Duodenal mucosa (tissue), 2 donors: ENCODE measurements around the gene SEC14L5.
"Not testable (repeated sequence)": the region's sequence is repeated elsewhere in the genome, so short reads cannot be mapped to it uniquely, and the experiment has no call there.

ENCODE experiments used
- H3K27ac ChIP-seq: one replicate; pipeline ENCODE4 v1.7.0; 2013; ENCODE audit warnings: low read depth, low read length
- H3K27me3 ChIP-seq, 2 donors: one replicate each; pipeline ENCODE4 v1.7.0; 2013; ENCODE audit warnings: low read length in 2 of 2, control low read depth in 1 of 2; ENCODE audit not compliant: insufficient read depth in 2 of 2, control insufficient read depth in 1 of 2
- H3K36me3 ChIP-seq, 2 donors: one replicate each; pipeline ENCODE4 v1.7.0; 2013; ENCODE audit warnings: low read length in 2 of 2, control low read depth in 1 of 2; ENCODE audit not compliant: insufficient read depth in 2 of 2, control insufficient read depth in 1 of 2
- H3K4me1 ChIP-seq, 2 donors: one replicate each; pipeline ENCODE4 v1.7.0; 2013; ENCODE audit warnings: low read length in 2 of 2, control low read depth in 1 of 2; ENCODE audit not compliant: insufficient read depth in 2 of 2, control insufficient read depth in 1 of 2
- H3K4me3 ChIP-seq, 2 donors: one replicate each; pipeline ENCODE4 v1.7.0; 2013; ENCODE audit warnings: low read length in 2 of 2, low read depth in 1 of 2
- H3K9ac ChIP-seq, 2 donors: one replicate each; pipeline ENCODE4 v1.7.0; 2013; ENCODE audit warnings: low read length in 2 of 2, low read depth in 1 of 2
- H3K9me3 ChIP-seq, 2 donors: one replicate each; pipeline ENCODE4 v1.7.0; 2013; ENCODE audit warnings: low read length in 2 of 2, control low read depth in 1 of 2; ENCODE audit not compliant: control insufficient read depth in 1 of 2

Gene SEC14L5

DNA sequence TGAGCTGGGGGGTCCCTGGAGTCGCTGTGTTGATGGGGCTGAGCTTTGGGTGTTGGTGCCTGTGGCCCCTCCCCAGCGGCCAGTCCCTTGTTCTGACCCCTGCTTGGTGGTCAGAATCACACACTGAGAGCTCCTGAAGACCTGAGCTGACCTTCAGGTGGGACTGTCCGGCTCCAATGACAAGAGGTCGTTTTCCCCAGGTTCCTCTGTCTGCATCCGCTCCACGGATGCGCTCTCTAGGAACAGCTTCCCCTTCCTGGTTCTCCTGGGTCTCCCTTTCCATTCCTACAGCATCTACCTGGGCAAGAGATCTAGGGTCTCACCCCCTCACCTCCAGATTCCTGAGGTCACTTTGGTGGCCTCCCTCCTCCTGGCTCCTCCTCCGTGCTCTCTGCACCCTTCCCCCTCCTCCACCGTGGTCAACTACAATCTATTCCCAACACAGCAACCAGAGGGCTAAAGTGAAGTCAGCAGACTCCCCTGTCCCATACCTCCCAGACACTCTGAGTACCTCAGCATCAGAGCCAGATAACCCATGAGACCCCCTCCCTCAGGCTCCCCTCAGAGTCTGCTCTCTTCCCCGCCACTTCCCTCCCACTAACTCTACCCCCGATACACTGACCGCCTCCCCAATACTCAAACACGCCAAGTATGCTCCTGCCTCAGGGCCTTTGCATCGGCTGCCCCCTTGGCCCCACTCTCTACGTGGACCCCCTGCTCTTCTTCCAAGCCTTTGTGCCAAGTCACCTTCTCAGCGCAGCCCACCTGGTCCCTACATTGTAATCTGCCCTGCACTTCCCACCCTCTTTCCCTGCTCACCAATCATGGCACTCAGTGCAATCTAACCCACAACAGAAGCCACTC, 9.0 kb upstream of the SEC14L5 start:
- H3K36me3 ChIP-seq = no peaks in the 10 kb centered on the region
- peaks cover 15 to 18% of the 10 kb centered on the region in 2 donors for H3K4me1 ChIP-seq
- no peak overlapping the region for H3K4me3 ChIP-seq
- no peaks in the 10 kb centered on the region for H3K9me3 ChIP-seq
- no peak overlapping the region for H3K9ac ChIP-seq
- H3K27me3 ChIP-seq = peaks cover 0 to 2% of the 10 kb centered on the region in 2 donors
- H3K27ac ChIP-seq = no peak overlapping the region

DNA sequence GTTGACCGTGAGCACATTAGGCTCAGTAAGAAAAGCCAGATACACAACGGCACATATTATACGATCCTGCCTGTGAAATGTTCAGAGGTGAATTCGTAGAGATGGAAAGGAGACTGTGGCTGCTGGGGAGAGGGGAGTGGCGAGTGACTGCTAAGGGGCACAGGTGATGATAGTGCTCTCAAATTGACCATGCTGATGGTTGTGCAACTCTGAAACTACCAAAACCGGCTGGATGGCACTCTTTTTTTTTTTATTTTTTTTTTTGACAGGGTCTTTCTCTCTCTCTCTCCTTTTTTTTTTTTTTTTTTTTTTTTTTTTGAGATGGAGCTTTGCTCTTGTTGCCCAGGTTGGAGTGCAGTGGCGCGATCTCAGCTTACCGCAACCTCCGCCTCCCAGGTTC, 8.1 kb upstream of the SEC14L5 start:
- Histone ChIP-seq H3K27me3 (peaks cover 0 to 2% of the 10 kb centered on the region in 2 donors), H3K27ac (no peak overlapping the region), H3K4me1 (peaks cover 11 to 12% of the 10 kb centered on the region in 2 donors), H3K4me3 (no peak overlapping the region), H3K36me3 (no peaks in the 10 kb centered on the region), H3K9ac (no peak overlapping the region), H3K9me3 (no peaks in the 10 kb centered on the region)

GRCh38 chr16:4951583-4951982, 6.5 kb upstream of the SEC14L5 start:
- not testable (repeated sequence) for H3K9ac ChIP-seq, H3K36me3 ChIP-seq, H3K4me3 ChIP-seq, H3K27me3 ChIP-seq, H3K9me3 ChIP-seq, H3K4me1 ChIP-seq, H3K27ac ChIP-seq

DNA sequence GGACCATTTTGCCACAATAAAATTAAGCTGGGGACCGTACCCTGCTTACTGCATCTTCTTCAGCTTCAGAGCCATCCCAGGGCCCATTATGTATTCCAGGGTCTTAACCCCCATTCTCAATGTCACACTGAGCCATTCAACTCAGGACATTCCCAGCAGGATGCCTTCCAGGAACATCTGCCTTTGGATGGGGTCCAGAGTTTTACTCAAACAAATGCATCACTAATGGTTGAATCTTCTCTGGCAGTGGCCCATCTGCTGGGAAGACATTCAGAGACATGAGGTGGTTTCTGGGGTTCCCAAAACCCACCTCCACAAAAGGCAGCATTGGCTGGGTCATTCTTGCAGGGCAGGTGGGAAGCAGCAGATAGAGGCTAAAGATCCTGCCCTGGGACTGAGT, 3.4 kb upstream of the SEC14L5 start:
- Histone ChIP-seq H3K9me3 (no peaks in the 10 kb centered on the region), H3K27ac (no peak overlapping the region)

DNA sequence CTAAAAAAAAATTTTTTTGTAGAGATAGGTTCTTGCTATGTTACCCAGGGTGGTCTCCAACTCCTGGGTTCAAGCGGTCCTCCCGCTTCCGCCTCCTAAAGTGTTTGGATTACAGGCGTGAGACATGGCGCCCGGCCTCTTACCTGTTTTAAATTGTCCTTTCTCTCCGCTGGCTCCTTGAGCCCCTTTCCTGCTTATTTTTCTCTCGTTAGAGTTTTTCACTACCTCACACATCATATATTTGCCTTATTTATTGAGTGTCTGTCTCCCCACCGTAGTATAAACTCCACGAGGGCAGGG, 760 bp upstream of the SEC14L5 start:
- Histone ChIP-seq H3K9me3 (no peaks in the 10 kb centered on the region), H3K4me1 (peaks cover 3 to 7% of the 10 kb centered on the region in 2 donors), H3K36me3 (no peaks in the 10 kb centered on the region), H3K9ac (peak overlapping the region; percentile 15 to 76), H3K4me3 (peak overlapping the region; percentile 67 to 72), H3K27ac (peak overlapping the region; percentile 60), H3K27me3 (no peaks in the 10 kb centered on the region)

More for the DNA sequence above, 3.4 kb upstream of the SEC14L5 start:
- H3K36me3 ChIP-seq = no peaks in the 10 kb centered on the region
- no peak overlapping the region for H3K4me3 ChIP-seq
- no peaks in the 10 kb centered on the region for H3K27me3 ChIP-seq
- no peak overlapping the region for H3K9ac ChIP-seq
- H3K4me1 ChIP-seq = peaks cover 3 to 7% of the 10 kb centered on the region in 2 donors

GRCh38 chr16:4958510-4959438, 644 bp downstream of the SEC14L5 start:
- Histone ChIP-seq H3K27ac (no peak overlapping the region), H3K9ac (peak overlapping the region in 1 of 2 donors; percentile 2), H3K4me1 (peaks cover 3 to 7% of the 10 kb centered on the region in 2 donors), H3K9me3 (no peaks in the 10 kb centered on the region), H3K4me3 (peak overlapping the region; percentile 56 to 75), H3K27me3 (no peaks in the 10 kb centered on the region), H3K36me3 (no peaks in the 10 kb centered on the region)

DNA sequence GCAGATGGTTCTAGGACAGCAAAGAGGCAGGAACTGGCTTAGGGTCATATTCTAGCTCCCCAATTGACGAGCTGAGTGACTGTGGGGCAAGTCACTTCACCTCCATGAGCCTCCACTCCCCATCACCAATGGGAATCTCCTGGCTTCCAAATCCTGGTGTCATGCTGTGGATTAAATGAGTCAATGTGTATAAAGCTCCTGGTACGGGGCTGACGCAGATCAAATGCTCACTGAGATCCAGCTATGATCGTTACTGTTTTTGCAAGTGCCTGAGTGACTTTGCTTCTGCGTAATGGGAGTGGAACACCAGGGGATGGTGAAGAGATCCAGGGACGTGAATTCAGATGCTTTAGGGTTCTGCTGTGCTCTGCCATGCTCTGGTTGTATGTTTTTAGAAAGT, 2.4 kb downstream of the SEC14L5 start:
- no peaks in the 10 kb centered on the region for H3K27me3 ChIP-seq
- H3K4me3 ChIP-seq = no peak overlapping the region
- H3K36me3 ChIP-seq = no peaks in the 10 kb centered on the region
- H3K9ac ChIP-seq = no peak overlapping the region
- H3K9me3 ChIP-seq = no peaks in the 10 kb centered on the region
- peaks cover 3 to 7% of the 10 kb centered on the region in 2 donors for H3K4me1 ChIP-seq
- H3K27ac ChIP-seq = no peak overlapping the region

DNA sequence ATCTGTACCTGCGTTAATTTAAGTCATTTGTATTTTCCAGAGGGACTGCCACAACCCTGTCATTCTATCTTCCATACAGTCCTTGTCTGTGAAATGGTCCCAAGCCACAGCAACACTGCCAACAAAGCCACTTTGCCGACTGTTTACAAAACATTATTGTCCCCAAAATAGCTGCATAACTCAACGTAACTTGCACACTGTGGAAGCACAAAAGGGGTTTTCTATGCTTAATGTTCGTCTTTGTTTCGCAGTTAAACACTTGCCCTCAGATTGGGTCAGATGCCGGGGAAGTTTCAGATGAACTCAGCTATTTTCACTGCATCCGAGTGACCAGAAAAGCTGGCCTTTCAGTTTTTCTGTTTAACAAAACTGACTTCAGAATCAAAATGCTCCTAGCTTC, 4.6 kb downstream of the SEC14L5 start:
- Histone ChIP-seq H3K27ac (no peak overlapping the region), H3K27me3 (no peaks in the 10 kb centered on the region), H3K9ac (no peak overlapping the region), H3K9me3 (no peaks in the 10 kb centered on the region), H3K4me1 (peaks cover 3 to 7% of the 10 kb centered on the region in 2 donors), H3K4me3 (no peak overlapping the region), H3K36me3 (no peaks in the 10 kb centered on the region)

GRCh38 chr16:4963527-4963926, 5.4 kb downstream of the SEC14L5 start:
- H3K4me3 ChIP-seq, H3K27me3 ChIP-seq, H3K9ac ChIP-seq, H3K9me3 ChIP-seq, H3K4me1 ChIP-seq, H3K36me3 ChIP-seq, H3K27ac ChIP-seq: not testable (repeated sequence)

DNA sequence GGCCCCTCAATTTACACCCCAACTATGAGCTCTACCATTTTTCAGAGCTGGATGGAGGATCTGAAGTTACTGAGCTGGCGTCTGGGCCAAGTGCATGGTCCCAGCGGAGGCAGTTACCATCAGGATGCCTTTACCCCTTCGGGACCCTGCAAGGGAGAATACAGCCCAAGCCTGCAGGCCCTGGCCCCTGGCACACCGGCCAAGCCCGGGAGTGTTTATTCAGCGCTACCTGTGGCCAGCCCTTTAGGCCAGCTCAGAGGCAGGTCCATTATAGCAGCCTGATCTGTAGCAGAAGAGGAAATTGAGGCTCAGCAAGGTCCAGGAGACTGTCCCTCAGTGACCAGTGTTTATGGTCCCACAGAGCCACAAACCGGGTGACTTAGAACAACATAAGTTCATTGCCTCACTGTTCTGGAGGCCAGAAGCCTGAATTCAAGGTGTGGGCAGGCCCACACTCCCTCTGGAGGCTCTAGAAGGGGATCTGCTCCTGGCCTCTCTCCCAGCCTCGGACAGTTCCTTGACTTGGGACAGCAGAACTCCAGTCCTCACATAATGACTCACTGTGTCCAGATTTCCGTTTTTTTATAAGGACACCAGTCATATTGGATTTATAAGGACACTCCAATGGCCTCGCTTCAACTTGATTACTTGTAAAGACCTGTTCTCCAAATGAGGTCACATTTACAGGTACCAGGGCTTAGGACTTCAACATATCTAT, 8.8 kb downstream of the SEC14L5 start:
- no peak overlapping the region for H3K27ac ChIP-seq
- H3K4me3 ChIP-seq = no peak overlapping the region
- H3K27me3 ChIP-seq = no peaks in the 10 kb centered on the region
- no peak overlapping the region for H3K9ac ChIP-seq
- no peaks in the 10 kb centered on the region for H3K36me3 ChIP-seq
- H3K9me3 ChIP-seq = no peaks in the 10 kb centered on the region
- H3K4me1 ChIP-seq = no peaks in the 10 kb centered on the region
